Measurements from ENCODE around the gene GARIN5B. TPM values are rescaled to one million over a fixed set of nuclear protein-coding genes. Genes with fewer than 3 reads are reported as not detected.
"Not testable (repeated sequence)": the region's sequence is repeated elsewhere in the genome, so short reads cannot be mapped to it uniquely, and the experiment has no call there.

The GARIN5B gene
- total RNA-seq, 1 experiment from 2014 or later: not detected

DNA sequence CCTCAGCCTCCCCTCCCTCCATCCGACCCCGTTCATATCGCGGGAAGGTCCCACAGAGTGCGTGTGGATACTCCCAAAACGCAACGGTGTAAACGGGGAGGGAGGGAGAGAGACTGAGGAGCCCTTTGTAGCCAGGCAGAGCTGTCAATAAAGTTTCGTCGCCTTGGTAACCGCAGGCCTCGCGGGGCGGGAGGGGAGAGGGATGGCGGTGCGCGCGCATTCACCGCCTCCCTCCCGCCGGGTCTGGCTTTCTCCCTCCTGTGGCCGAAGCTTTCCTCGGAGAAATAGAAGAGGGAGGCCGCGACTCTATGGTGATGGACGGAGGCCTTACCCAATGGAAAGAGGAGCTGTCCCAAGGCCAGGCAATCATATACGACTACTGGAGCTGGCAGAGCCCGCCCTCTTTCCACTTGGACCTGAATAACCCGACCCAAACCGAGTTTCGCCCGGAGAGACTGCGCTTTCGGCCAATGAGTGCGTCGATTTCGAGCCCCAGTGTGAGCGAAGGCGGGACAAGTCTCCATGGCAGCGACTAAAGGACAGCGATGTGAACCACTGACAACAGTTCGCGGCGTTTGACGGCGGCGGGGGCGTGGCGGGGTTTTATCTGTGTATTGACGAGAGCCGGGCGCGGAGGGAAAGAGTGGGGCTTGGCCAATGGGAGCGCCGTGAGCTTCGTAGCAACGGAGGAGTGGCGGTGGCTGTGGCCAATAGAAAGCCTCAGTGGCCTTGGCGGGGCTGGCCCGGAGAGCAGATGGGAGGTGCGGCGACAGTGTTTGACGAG lies 23.8 kb downstream of the GARIN5B start, which contains the start of gene KMT5C:
TSS of gene KMT5C (plus strand) at position 772 of the 784 bp plus-strand sequence. CDS start 2,061 bp downstream, outside the sequence.
- H3K9me3 Mint-ChIP-seq (ENCODE audit: unreplicated experiment): no peaks in the 10 kb centered on the region
- H3K4me3 Mint-ChIP-seq (ENCODE audit: unreplicated experiment): peak within 1 kb of the TSS; percentile 91
- peaks cover 14% of the 10 kb centered on the region for H3K4me1 Mint-ChIP-seq (ENCODE audit: low read depth, unreplicated experiment)
- H3K27me3 Mint-ChIP-seq (ENCODE audit: insufficient read depth, unreplicated experiment): no peaks in the 10 kb centered on the region
- peak within 1 kb of the TSS; percentile 95 for H3K27ac Mint-ChIP-seq (ENCODE audit: unreplicated experiment)
- intact Hi-C loops (cut with micrococcal nuclease; ENCODE audit: unreplicated experiment): loop anchor here (1.0 to 2.0 kb wide), 7 partner anchors 15 to 173 kb away; partner anchors contain the start of genes COX6B2, DNAAF3, HSPBP1 and PPP6R1
- Histone ChIP-seq H3K4me1 (peaks cover 10% of the 10 kb centered on the region; the same call in 1 of the 2 replicates), H3K9me3 (no peaks in the 10 kb centered on the region), H3K4me3 (ENCODE audit: low read depth, low read length) (peak within 1 kb of the TSS; percentile 67), H3K36me3 (ENCODE audit: control insufficient read depth, insufficient read depth, low read length) (peaks cover 3% of the 10 kb centered on the region; the same call in 1 of the 2 replicates), H3K27me3 (replicated peaks; ENCODE audit: control insufficient read depth, insufficient read depth, low read length) (no peaks in the 10 kb centered on the region)
- BruUV-seq (replicated peaks): no TSS peak
- DNase-seq: peak; percentile 100
- CTCF ChIA-PET: interaction anchor here (0.5 to 1.8 kb wide), 23 partner anchors 9 to 315 kb away, joined by 3 to 30 read pairs (median 4); partner anchors contain the start of genes HSPBP1, ISOC2, PPP6R1 and SYT5
- TF ChIP-seq, protein P1, sequence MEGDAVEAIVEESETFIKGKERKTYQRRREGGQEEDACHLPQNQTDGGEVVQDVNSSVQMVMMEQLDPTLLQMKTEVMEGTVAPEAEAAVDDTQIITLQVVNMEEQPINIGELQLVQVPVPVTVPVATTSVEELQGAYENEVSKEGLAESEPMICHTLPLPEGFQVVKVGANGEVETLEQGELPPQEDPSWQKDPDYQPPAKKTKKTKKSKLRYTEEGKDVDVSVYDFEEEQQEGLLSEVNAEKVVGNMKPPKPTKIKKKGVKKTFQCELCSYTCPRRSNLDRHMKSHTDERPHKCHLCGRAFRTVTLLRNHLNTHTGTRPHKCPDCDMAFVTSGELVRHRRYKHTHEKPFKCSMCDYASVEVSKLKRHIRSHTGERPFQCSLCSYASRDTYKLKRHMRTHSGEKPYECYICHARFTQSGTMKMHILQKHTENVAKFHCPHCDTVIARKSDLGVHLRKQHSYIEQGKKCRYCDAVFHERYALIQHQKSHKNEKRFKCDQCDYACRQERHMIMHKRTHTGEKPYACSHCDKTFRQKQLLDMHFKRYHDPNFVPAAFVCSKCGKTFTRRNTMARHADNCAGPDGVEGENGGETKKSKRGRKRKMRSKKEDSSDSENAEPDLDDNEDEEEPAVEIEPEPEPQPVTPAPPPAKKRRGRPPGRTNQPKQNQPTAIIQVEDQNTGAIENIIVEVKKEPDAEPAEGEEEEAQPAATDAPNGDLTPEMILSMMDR (IDR thresholded peaks at IDR 0.05; ENCODE audit: insufficient read depth in 1 of 2, low read depth in 1 of 2, low read length in 1 of 2, severe bottlenecking in 1 of 2, unreplicated experiment in 1 of 2): peak in 1 of 2 experiments; percentile 43
- POLR2A ChIA-PET: interaction anchor here (0.5 to 1.8 kb wide), 30 partner anchors 8 to 315 kb away, joined by 3 to 29 read pairs (median 6); partner anchors contain the start of genes DNAAF3, FIZ1, HSPBP1 and ISOC2
- peaks cover 33% of the 10 kb centered on the region for H3K36me3 Mint-ChIP-seq (ENCODE audit: insufficient read depth, unreplicated experiment)

DNA sequence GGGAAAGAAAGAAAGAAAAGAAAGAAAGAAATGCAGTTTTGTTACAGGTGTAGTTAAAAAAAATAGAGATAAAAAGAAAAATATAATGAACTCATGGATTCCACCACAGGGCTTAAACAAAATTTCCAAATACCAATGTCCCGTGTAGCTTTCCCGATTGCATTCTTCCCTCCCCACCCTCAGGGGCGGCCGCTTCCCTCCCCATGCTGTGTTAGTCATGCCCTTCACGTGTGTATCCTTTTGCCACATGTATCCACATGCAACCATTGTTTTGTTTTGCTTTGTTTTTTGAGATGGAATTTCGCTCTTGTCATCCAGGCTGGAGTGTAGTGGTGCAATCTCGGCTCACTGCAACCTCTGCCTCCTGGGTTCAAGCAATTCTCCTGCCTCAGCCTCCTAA lies 27.0 kb downstream of the GARIN5B start:
- CTCF ChIA-PET: interaction anchor here (0.6 to 1.0 kb wide), 2 partner anchors 8 to 174 kb away, joined by 4 read pairs; no protein-coding TSS in a partner anchor
- Mint-ChIP-seq H3K4me3 (ENCODE audit: unreplicated experiment) (no peak overlapping the region), H3K9me3 (ENCODE audit: unreplicated experiment) (no peaks in the 10 kb centered on the region)

DNA sequence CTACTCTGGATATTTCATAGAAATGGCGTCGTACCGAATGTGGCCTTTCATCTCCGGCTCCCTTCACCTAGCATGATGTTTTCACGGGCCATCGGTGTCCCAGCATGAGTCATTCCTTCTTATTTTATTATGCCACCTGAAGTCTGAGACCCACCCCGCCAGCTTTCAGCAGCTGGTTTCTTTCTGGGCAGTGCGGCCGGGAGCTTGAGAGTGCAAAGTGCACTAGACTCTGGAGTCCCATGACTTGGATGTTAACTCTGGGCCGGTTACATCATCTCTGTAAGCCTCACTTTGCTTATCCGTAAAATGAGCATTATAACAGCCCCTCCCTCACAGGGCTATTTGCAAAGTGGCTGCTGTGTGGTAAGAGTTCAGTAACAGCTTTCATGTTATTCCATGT lies 29.2 kb downstream of the GARIN5B start:
- H3K27ac Mint-ChIP-seq (ENCODE audit: unreplicated experiment): peak overlapping the region; percentile 50
- Histone ChIP-seq H3K27me3 (replicated peaks; ENCODE audit: control insufficient read depth, insufficient read depth, low read length) (no peaks in the 10 kb centered on the region), H3K4me1 (peaks cover 5% of the 10 kb centered on the region; the same call in 1 of the 2 replicates), H3K36me3 (ENCODE audit: control insufficient read depth, insufficient read depth, low read length) (no peaks in the 10 kb centered on the region), H3K4me3 (ENCODE audit: low read depth, low read length) (no peak overlapping the region), H3K9me3 (no peaks in the 10 kb centered on the region)
- H3K36me3 Mint-ChIP-seq (ENCODE audit: insufficient read depth, unreplicated experiment): peaks cover 12% of the 10 kb centered on the region
- TF ChIP-seq, protein P1 (IDR thresholded peaks at IDR 0.05; ENCODE audit: insufficient read depth in 1 of 2, low read depth in 1 of 2, low read length in 1 of 2, severe bottlenecking in 1 of 2, unreplicated experiment in 1 of 2): no peak
- peak; percentile 63 to 82 for DNase-seq
- H3K4me3 Mint-ChIP-seq (ENCODE audit: unreplicated experiment): peak overlapping the region; percentile 46
- no peaks in the 10 kb centered on the region for H3K9me3 Mint-ChIP-seq (ENCODE audit: unreplicated experiment)
- POLR2A ChIA-PET: no interaction called here
- intact Hi-C loops (cut with micrococcal nuclease; ENCODE audit: unreplicated experiment): no loop called here
- CTCF ChIA-PET: interaction anchor here (1.1 kb wide), 1 partner anchor 32 kb away, joined by 4 read pairs; no protein-coding TSS in a partner anchor
- BruUV-seq (replicated peaks): no TSS peak
- H3K27me3 Mint-ChIP-seq (ENCODE audit: insufficient read depth, unreplicated experiment): no peaks in the 10 kb centered on the region
- peaks cover 15% of the 10 kb centered on the region for H3K4me1 Mint-ChIP-seq (ENCODE audit: low read depth, unreplicated experiment)

More for the DNA sequence above, 27.0 kb downstream of the GARIN5B start:
- no peaks in the 10 kb centered on the region for H3K27me3 Mint-ChIP-seq (ENCODE audit: insufficient read depth, unreplicated experiment)
- no peak overlapping the region for H3K4me3 ChIP-seq (ENCODE audit: low read depth, low read length)
- H3K27me3 ChIP-seq (replicated peaks; ENCODE audit: control insufficient read depth, insufficient read depth, low read length): no peaks in the 10 kb centered on the region
- POLR2A ChIA-PET: no interaction called here
- no peak for DNase-seq
- H3K4me1 ChIP-seq: peaks cover 10% of the 10 kb centered on the region; the same call in 1 of the 2 replicates
- H3K9me3 ChIP-seq: no peaks in the 10 kb centered on the region
- BruUV-seq (replicated peaks): no TSS peak
- H3K36me3 Mint-ChIP-seq (ENCODE audit: insufficient read depth, unreplicated experiment): peaks cover 24% of the 10 kb centered on the region
- H3K36me3 ChIP-seq (ENCODE audit: control insufficient read depth, insufficient read depth, low read length): no peaks in the 10 kb centered on the region
- TF ChIP-seq, protein P1 (IDR thresholded peaks at IDR 0.05; ENCODE audit: insufficient read depth in 1 of 2, low read depth in 1 of 2, low read length in 1 of 2, severe bottlenecking in 1 of 2, unreplicated experiment in 1 of 2): no peak
- H3K4me1 Mint-ChIP-seq (ENCODE audit: low read depth, unreplicated experiment): peaks cover 17% of the 10 kb centered on the region
- intact Hi-C loops (cut with micrococcal nuclease; ENCODE audit: unreplicated experiment): no loop called here
- H3K27ac Mint-ChIP-seq (ENCODE audit: unreplicated experiment): no peak overlapping the region

DNA sequence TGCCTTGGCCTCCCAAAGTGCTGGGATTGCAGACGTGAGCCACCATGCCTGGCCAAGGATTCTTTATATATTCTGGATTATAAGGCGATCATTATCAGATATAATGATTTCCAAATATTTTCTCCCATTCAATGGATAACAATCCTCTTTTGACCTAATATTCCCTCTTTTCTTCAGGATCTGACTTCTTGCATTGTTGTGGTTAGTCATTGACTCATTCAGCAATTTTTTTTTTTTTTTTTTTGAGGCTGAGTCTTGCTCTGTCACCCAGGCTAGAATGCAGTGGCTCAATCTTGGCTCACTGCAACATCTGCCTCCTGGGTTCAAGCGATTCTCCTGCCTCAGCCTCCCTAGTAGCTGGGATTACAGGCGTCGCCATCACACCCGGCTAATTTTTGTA lies 33.3 kb downstream of the GARIN5B start:
- H3K9me3 Mint-ChIP-seq (ENCODE audit: unreplicated experiment); H3K4me3 Mint-ChIP-seq (ENCODE audit: unreplicated experiment); H3K27me3 Mint-ChIP-seq (ENCODE audit: insufficient read depth, unreplicated experiment); CTCF ChIA-PET; H3K4me1 ChIP-seq; BruUV-seq (replicated peaks); intact Hi-C loops (cut with micrococcal nuclease; ENCODE audit: unreplicated experiment); H3K27ac Mint-ChIP-seq (ENCODE audit: unreplicated experiment); POLR2A ChIA-PET; H3K27me3 ChIP-seq (replicated peaks; ENCODE audit: control insufficient read depth, insufficient read depth, low read length); H3K36me3 ChIP-seq (ENCODE audit: control insufficient read depth, insufficient read depth, low read length); DNase-seq; H3K4me3 ChIP-seq (ENCODE audit: low read depth, low read length); H3K9me3 ChIP-seq: not testable (repeated sequence)
- Mint-ChIP-seq H3K4me1 (ENCODE audit: low read depth, unreplicated experiment) (peaks cover 16% of the 10 kb centered on the region), H3K36me3 (ENCODE audit: insufficient read depth, unreplicated experiment) (peaks cover 12% of the 10 kb centered on the region)

Data from Caco-2 (cell line).